Parathyroid adenoma (tissue), 2 donors: ENCODE data around the gene TNFRSF25.

ENCODE experiments used
- H2AFZ ChIP-seq: fragments of 300-600 bp; sonication (generic); one replicate; pipeline ENCODE4 v1.7.0; 2017; ENCODE audit warnings: antibody characterized with exemption, mild to moderate bottlenecking
- H3K27ac ChIP-seq: fragments of 300-600 bp; sonication (generic); one replicate; pipeline ENCODE4 v1.7.0; 2017
- H3K27me3 ChIP-seq: fragments of 300-600 bp; sonication (generic); one replicate; pipeline ENCODE4 v1.7.0; 2017; ENCODE audit warnings: low read length; ENCODE audit not compliant: control insufficient read depth, insufficient read depth
- H3K36me3 ChIP-seq: fragments of 300-600 bp; sonication (generic); one replicate; pipeline ENCODE4 v1.7.0; 2017; ENCODE audit warnings: low read length; ENCODE audit not compliant: control insufficient read depth, insufficient read depth
- H3K4me1 ChIP-seq: fragments of 300-600 bp; sonication (generic); one replicate; pipeline ENCODE4 v1.7.0; 2017; ENCODE audit warnings: control low read depth
- H3K4me2 ChIP-seq: fragments of 300-600 bp; sonication (generic); one replicate; pipeline ENCODE4 v1.7.0; 2017; ENCODE audit warnings: low read length
- H3K4me3 ChIP-seq: fragments of 300-600 bp; sonication (generic); one replicate; pipeline ENCODE4 v1.7.0; 2017; ENCODE audit warnings: low read depth, low read length
- H3K79me2 ChIP-seq: fragments of 300-600 bp; sonication (generic); one replicate; pipeline ENCODE4 v1.7.0; 2017; ENCODE audit warnings: control low read depth
- H3K9ac ChIP-seq: fragments of 300-600 bp; sonication (generic); one replicate; pipeline ENCODE4 v1.7.0; 2017; ENCODE audit warnings: mild to moderate bottlenecking
- H3K9me3 ChIP-seq: fragments of 300-600 bp; sonication (generic); one replicate; pipeline ENCODE4 v1.7.0; 2017; ENCODE audit warnings: low read length; ENCODE audit not compliant: control insufficient read depth
- TF ChIP-seq, protein P1 (sequence below): fragments of 300-600 bp; sonication (generic); IDR thresholded peaks from one replicate; pipeline ENCODE4 v1.7.0; 2017; ENCODE audit warnings: antibody characterized with exemption, mild to moderate bottlenecking
- donor health status: primary hyperparathyroidism.

The TNFRSF25 gene

DNA sequence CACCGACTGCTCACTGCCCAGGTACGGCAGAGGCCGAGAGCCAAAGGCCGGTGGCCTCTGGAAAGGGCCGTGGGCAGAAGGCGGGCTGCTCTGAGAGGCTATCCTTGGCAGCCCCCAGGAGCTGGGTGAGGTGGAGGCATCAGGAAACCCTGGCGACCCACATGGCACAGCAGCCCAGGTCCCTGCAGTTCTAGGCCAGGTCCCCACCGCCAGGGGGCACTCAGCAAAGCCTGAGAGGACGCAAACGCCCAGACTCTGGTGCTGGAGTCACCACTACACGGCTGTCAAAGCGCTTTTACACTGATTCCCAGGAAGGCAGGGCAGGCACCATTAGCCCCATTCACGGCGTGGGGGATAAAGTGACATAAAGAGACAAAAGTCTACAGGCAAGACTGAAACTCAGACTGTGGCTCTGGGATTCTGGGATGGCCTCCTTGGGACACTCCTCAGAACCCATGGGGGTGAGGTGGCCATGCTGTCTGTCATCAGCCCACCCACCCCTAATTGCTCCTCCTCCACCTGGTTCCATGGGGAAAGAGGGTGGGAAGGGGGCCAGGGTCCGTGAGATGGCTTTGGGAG lies 20.5 kb upstream of the TNFRSF25 start:
- Histone ChIP-seq H3K4me1 (no peaks in the 10 kb centered on the region), H2AFZ (no peak overlapping the region), H3K4me3 (no peak overlapping the region), H3K9ac (no peak overlapping the region), H3K9me3 (no peaks in the 10 kb centered on the region), H3K79me2 (no peaks in the 10 kb centered on the region), H3K4me2 (no peak overlapping the region), H3K36me3 (no peaks in the 10 kb centered on the region), H3K27ac (no peak overlapping the region), H3K27me3 (peaks cover 6% of the 10 kb centered on the region)
- TF ChIP-seq, protein P1, sequence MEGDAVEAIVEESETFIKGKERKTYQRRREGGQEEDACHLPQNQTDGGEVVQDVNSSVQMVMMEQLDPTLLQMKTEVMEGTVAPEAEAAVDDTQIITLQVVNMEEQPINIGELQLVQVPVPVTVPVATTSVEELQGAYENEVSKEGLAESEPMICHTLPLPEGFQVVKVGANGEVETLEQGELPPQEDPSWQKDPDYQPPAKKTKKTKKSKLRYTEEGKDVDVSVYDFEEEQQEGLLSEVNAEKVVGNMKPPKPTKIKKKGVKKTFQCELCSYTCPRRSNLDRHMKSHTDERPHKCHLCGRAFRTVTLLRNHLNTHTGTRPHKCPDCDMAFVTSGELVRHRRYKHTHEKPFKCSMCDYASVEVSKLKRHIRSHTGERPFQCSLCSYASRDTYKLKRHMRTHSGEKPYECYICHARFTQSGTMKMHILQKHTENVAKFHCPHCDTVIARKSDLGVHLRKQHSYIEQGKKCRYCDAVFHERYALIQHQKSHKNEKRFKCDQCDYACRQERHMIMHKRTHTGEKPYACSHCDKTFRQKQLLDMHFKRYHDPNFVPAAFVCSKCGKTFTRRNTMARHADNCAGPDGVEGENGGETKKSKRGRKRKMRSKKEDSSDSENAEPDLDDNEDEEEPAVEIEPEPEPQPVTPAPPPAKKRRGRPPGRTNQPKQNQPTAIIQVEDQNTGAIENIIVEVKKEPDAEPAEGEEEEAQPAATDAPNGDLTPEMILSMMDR = peak; percentile 70

DNA sequence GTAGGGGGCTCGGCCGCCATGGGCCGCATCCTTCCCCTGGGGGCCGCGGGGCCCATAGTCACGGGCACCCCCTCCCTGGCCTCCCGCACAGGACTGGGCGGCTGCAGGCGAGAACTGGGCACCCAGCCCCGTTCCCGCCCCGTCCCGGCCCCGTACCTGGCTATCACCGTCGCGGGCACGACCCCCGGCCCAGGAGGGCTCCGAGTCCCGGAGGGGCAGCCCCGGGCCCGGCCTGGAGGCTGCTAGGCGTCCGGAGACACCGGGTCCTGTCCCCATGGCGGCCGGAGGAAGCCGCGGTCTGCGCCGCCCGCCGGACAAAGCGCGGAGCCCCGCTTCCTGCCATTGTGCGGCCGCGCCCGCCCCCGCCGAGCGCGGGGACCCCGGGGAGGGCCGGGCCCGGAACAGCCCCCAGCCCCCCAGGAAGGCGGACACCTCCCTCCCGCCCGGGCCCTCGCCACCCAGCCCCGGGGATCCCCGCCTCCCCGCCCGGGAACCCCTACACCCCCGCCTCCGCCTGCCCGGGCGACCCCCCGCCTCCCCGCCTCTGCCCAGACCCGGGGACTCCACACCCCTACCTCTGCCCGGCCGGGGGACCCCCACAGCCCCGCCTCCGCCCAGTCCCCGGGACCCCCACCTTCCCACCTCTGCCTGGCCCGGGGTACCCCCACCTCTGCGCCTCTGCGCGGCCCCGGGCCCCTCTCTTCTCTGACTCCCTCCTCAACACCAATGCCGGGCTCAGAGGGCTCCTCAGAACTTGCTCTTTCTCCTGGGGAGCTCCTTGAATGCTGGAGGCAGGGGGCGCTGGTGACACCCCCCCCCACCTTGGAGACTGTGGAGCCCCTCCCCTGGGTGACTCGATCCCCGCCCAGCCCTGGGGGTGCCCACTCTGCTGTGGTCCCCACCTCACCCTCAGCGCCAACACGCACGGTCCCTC lies 19.5 kb upstream of the TNFRSF25 start:
- H3K9me3 ChIP-seq = no peaks in the 10 kb centered on the region
- no peaks in the 10 kb centered on the region for H3K79me2 ChIP-seq
- peaks cover 6% of the 10 kb centered on the region for H3K27me3 ChIP-seq
- H3K4me1 ChIP-seq = no peaks in the 10 kb centered on the region
- no peak overlapping the region for H3K9ac ChIP-seq
- no peak overlapping the region for H3K27ac ChIP-seq
- H3K36me3 ChIP-seq = no peaks in the 10 kb centered on the region
- TF ChIP-seq, protein P1 = no peak
- peak overlapping the region; percentile 50 for H2AFZ ChIP-seq
- H3K4me3 ChIP-seq = no peak overlapping the region
- peak overlapping the region; percentile 17 for H3K4me2 ChIP-seq

DNA sequence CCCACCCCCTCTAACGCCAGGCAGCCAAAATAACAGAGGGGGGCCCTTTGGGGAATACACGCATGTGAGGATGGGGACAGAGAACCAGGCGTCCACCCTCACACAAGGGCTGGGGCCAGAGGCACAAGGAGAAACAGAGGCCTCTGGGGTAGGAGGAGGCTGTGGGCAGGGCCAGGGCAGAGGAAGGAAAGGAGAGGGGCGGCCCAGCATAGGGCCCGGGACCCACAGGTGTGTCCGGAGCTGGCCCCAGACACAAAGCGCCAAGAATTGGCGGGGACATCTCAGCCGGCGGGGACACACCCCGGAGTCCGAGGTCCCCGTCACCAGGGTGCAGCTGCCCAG lies 18.8 kb upstream of the TNFRSF25 start:
- no peaks in the 10 kb centered on the region for H3K36me3 ChIP-seq
- H3K27me3 ChIP-seq = peaks cover 6% of the 10 kb centered on the region
- no peak overlapping the region for H3K4me3 ChIP-seq
- no peak overlapping the region for H3K9ac ChIP-seq
- no peaks in the 10 kb centered on the region for H3K79me2 ChIP-seq
- no peak overlapping the region for H3K4me2 ChIP-seq
- no peak overlapping the region for H2AFZ ChIP-seq
- no peaks in the 10 kb centered on the region for H3K9me3 ChIP-seq
- H3K4me1 ChIP-seq = no peaks in the 10 kb centered on the region
- H3K27ac ChIP-seq = no peak overlapping the region
- TF ChIP-seq, protein P1 = no peak

DNA sequence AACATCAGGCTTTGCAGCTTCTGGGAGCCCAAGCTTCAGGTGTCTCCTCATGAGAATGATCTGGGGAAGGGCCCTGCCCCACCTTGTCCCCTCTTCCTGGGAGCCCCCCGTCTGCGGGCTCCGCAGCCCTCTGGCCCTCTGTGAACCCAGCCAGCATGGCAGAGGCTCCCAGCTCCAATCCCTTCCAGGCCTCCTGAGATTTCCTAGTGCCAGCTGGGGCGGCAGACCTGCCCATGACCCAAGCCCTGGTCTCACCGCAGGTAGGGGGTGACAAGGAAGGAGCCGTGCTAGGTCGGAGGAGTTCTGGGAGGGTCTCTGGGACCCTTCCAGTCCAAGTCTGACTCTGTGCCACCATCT lies 17.8 kb upstream of the TNFRSF25 start:
- H3K9me3 ChIP-seq = no peaks in the 10 kb centered on the region
- no peak overlapping the region for H3K4me3 ChIP-seq

More for the DNA sequence above, 17.8 kb upstream of the TNFRSF25 start:
- Histone ChIP-seq H3K36me3 (no peaks in the 10 kb centered on the region), H3K9ac (no peak overlapping the region), H3K27me3 (peaks cover 6% of the 10 kb centered on the region), H3K27ac (no peak overlapping the region), H3K4me2 (no peak overlapping the region), H3K79me2 (no peaks in the 10 kb centered on the region), H3K4me1 (no peaks in the 10 kb centered on the region), H2AFZ (no peak overlapping the region)
- TF ChIP-seq, protein P1 = no peak
